GM12864 (cell line): ENCODE data around the gene CCL4L2.
"Not testable (repeated sequence)": the region's sequence is repeated elsewhere in the genome, so short reads cannot be mapped to it uniquely, and the experiment has no call there.

ENCODE experiments used
- DNase-seq: peaks from one replicate; pipeline ENCODE4 v3.0.0-alpha.2; 2011; ENCODE audit warnings: low read depth
- H3K4me3 ChIP-seq: 2 replicates; pipeline ENCODE4 v1.5.1; 2011; ENCODE audit warnings: mild to moderate bottlenecking, low read depth, low read length, control low read depth
- TF ChIP-seq, protein P1 (sequence below): IDR thresholded peaks from 2 replicates; pipeline ENCODE4 v1.5.1; 2011; ENCODE audit warnings: low read depth, mild to moderate bottlenecking, moderate library complexity, low read length, control low read depth, inconsistent platforms; ENCODE audit errors: missing control alignments

The CCL4L2 gene

DNA sequence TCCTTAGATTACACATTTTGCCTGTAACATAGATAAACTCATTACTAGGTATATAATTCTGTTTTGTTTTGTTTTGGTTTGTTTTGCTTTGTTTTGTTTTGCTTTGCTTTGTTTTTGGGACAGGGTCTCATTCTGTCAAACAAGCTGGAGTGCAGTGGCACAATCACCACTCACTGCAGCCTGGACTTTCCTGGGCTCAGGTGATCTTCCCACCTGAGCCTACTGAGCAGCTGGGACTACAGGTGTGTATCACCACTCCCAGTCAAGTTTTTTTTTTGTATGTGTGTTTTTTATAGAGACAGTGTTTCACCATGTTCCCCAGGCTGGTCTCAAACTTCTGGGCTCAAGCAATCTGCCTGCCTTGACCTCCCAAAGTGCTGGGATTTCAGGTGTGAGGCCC lies 1.3 kb upstream of the CCL4L2 start:
- no peak overlapping the region for H3K4me3 ChIP-seq
- TF ChIP-seq, protein P1, sequence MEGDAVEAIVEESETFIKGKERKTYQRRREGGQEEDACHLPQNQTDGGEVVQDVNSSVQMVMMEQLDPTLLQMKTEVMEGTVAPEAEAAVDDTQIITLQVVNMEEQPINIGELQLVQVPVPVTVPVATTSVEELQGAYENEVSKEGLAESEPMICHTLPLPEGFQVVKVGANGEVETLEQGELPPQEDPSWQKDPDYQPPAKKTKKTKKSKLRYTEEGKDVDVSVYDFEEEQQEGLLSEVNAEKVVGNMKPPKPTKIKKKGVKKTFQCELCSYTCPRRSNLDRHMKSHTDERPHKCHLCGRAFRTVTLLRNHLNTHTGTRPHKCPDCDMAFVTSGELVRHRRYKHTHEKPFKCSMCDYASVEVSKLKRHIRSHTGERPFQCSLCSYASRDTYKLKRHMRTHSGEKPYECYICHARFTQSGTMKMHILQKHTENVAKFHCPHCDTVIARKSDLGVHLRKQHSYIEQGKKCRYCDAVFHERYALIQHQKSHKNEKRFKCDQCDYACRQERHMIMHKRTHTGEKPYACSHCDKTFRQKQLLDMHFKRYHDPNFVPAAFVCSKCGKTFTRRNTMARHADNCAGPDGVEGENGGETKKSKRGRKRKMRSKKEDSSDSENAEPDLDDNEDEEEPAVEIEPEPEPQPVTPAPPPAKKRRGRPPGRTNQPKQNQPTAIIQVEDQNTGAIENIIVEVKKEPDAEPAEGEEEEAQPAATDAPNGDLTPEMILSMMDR, result no peak

DNA sequence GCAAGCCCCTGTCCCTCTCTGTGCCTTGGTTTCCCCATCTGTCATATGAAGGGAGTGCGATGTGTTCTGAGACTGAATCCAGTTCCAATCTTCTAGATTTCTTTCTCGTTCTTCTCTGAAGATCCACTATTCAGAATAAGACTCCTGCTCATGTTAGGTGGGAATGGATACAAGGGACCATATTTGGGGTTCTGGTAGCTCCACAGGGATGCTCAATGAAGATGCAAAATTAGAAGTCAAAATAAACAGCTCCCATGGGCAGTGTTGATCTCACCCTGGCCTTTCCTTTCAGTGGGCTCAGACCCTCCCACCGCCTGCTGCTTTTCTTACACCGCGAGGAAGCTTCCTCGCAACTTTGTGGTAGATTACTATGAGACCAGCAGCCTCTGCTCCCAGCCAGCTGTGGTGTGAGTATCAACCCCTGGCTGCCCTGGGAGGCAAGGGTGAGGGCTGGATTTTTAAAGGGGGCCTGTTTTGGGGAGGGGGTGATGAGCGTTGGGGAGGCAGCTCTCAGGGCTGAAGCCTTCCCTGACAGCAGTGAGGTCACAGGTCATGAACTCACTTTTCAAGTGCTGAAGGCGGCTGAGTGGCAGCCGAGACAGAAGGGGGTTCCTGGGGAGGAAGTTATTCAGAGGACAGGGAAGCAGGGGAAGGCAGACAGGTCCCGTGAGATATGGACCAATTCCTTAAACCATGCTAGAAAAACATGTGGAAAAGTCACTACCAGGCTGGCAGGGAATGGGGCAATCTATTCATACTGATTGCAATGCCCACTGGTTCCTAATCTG lies 815 bp downstream of the CCL4L2 start:
- not testable (repeated sequence) for DNase-seq, H3K4me3 ChIP-seq

More for the DNA sequence above, 1.3 kb upstream of the CCL4L2 start:
- no peak for DNase-seq

DNA sequence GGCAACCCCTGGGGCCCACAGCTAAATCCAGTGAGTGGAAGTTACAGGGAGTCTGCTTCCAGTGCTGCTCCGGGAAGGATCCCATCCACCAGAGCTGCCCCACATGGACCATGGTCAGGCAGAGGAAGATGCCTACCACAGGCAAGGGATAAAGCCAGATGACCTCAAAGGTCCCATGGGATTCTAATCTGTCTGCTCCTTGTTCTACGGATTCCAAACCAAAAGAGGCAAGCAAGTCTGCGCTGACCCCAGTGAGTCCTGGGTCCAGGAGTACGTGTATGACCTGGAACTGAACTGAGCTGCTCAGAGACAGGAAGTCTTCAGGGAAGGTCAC lies 1.4 kb downstream of the CCL4L2 start:
- DNase-seq, result no peak
- TF ChIP-seq, protein P1, result no peak
- H3K4me3 ChIP-seq, result no peak overlapping the region

DNA sequence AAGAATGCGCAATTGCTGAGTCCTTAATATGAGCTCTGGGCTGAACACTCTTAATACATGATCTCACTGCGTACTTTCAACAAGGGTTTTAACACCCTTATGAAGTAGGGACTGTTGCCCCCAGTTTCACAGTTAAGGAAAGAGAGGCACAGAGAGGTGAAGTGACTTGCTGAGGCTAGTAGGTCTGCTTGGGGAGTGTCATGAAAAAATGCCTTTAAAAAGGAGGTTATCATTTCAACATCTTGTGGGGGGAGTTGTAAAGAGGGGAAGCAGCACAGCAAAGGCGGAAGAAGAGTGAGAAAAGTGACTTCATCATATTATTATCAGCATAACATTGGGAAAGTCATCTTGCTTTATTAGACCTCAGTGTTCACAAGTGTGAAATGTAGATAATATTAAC lies 2.1 kb downstream of the CCL4L2 start:
- DNase-seq, result no peak
- TF ChIP-seq, protein P1, result no peak
- H3K4me3 ChIP-seq, result no peak overlapping the region

DNA sequence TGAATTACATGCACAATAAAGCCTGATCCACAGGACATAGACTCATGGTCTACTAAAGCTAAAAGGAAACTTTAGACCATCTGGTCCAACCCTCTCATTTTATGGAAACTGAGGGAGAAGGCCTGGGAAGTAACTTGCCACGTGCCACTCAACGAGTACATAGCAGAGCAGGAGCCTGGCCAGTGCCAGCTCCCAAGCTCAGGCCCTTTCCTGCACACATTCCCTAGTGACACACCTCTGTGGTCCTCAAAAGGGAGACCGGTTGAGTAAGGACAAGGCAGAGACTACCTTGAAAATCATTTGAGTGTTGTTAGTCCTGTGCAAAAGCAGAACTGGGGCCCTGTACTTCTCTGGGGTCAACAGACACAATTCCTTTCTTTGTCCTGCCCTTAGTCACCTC lies 2.8 kb downstream of the CCL4L2 start:
- no peak overlapping the region for H3K4me3 ChIP-seq
- DNase-seq, result no peak
- TF ChIP-seq, protein P1, result no peak

DNA sequence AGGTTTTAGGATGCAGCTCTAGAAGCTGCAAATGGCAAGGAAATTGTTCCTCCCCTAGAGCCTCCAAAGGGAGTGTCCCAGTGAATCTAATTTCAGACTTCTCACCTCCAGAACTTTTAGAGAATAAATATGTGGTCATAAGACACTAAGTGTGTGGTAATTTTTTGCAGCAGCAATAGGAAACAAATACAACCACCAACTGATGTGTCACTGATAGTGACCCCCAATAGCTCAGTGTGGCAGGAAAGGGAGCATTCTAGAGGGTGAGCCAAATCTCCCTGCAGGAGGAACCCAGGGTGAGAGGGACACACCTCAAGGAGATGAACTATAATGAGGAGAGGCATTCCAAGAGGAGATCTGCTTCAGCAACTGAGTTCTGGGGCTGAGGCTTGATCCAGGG lies 4.1 kb downstream of the CCL4L2 start:
- no peak overlapping the region for H3K4me3 ChIP-seq
- TF ChIP-seq, protein P1, result no peak
- DNase-seq, result no peak

DNA sequence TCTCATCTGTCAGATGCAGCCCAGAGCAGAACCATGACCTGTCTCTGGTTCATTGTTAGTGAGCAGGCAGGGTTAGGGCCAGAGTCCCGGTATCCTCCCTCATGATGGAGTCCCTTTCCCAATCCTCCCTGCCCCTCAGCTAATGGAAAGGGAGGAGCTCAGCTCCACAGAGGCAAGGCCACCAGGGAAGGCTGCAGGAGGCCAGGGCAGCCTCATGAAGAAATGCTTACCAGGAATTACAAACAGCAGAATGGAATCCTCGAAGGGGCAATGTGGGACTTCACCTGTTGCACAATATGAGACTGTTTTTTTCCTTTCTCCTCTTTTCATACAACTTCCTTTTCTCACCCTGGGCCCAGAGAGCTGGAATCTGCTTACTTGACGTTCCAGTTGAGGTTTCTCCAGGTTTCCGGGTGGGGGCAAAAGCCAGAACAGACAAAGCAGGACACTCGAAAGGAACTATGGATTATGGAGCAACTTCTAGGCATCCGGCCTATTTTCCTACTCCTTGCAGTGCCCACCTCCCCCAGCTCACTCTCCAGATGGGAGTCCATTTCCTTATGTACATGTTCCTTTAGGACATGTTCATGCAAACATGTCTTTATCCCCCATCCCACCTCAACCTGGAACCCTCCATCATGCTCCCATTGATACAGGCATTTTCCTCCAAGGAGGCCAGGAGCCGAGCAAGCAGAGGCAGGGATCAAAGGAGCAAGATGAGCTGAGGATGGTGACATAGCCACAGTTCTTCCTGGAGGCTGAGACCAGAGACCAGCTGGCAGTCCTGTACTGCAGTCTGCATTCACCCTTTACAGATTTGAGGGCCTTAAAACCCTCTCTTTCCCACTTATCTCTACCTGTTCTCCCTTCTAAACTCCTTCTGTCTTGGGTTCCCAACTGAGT lies 4.8 kb downstream of the CCL4L2 start:
- not testable (repeated sequence) for DNase-seq, H3K4me3 ChIP-seq

DNA sequence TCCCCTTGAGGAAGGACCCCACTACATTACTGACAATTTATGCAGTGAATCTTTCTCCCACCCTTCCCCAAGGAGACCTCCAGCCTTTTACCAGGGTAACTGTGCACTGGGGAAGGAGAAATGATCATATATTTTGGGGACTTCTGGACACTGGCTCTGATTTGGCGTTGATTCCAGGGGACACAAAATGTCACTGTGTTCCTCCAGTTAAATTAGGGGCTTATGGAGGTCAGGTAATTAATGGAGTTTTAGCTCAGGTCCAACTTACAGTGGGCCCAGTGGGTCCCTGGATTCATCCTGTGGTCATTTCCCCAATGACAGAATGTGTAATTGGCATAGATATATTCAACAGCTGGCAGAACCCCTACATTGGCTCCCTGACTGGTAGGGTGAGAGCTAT lies 8.7 kb downstream of the CCL4L2 start:
- DNase-seq, H3K4me3 ChIP-seq: not testable (repeated sequence)

DNA sequence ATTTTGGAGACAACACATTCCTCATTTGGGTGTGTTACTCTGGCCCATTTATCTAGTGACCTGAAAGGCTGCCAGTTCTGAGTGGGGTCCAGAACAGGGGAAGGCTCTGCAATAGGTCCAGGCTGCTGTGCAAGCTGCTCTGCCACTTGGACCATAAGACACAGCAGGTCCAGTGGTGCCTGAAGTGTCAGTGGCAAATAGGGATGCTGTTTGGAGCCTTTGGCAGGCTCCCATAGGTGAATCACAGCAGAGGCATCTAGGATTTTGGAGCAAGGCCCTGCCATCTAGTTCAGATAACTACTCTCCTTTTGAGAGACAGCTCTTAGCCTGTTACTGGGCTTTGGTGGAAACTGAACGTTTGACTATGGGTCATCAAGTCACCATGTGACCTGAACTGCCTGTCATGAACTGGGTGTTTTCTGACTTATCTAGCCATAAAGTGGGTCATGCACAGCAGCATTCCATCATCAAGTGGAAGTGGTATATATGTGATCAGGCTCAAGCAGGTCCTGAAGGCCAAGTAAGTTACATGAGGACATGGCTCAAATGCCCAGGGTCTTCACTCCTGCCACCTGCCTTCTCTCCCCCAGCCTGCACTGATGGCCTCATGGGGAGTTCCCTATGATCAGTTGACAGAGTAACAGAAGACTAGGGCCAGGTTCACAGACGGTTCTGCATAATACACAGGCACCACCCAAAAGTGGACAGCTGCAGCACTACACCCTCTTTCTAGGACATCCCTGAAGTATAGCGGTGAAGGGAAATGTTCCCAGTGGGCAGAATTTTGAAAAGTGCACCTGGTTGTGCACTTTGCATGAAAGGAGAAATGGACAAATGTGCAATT lies 10.1 kb downstream of the CCL4L2 start:
- H3K4me3 ChIP-seq, DNase-seq: not testable (repeated sequence)

DNA sequence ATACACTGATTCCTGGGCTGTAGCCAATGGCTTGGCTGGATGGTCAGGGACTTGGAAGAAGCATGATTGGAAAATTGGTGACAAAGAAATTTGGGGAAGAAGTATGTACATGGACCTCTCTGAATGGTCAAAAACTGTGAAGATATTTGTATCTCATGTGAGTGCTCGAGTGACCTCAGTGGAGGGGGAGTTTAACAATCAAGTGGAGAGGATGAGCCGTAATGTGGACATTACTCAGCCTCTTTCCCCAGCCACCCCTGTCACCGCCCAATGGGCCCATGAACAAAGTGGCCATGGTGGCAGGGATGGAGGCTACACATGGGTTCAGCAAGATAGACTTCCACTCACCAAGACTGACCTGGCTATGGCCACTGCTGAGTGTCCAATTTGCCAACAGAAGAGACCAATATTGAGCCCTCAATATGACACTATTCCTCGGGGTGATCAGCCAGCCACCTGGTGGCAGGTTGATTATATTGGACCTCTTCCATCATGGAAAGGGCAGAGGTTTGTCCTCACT lies 10.8 kb downstream of the CCL4L2 start:
- not testable (repeated sequence) for H3K4me3 ChIP-seq, DNase-seq

DNA sequence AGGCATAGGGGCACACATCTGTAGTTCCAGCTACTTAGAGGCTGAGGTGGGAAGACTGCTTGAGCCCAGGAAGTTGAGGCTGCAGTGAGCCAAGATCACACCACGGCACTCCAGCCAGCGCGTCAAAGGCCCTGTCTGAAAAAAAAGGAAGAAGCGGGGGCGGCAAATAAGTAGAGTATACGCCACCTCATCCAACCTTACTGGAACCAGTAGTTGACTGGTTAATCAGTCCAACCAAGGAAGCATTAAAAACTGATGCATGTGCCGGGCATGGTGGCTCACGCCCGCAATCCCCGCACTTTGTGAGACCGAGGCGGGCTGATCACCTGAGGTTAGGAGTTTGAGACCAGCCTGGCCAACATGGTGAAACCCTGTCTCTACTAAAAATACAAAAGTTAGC lies 12.1 kb downstream of the CCL4L2 start:
- H3K4me3 ChIP-seq, DNase-seq: not testable (repeated sequence)
